Hematopoietic multipotent progenitor cell treated with erythropoietin and hydrocortisone succinate and interleukin-3 and kit ligand, for 8 days (in vitro differentiated cells): Measurements from ENCODE around the gene PPP3CB.
A peak's percentile ranks its signal among the peaks of the same experiment; 100 is the strongest.
"Not testable (repeated sequence)": the region's sequence is repeated elsewhere in the genome, so short reads cannot be mapped to it uniquely, and the experiment has no call there.

Experiments
- DNase-seq: peaks from one replicate; pipeline ENCODE4 v3.0.0-alpha.2; 2015

Gene PPP3CB

GRCh38 chr10:73413528-73414229 lies 82.1 kb downstream of the PPP3CB start, which contains the start of gene ANXA7:
ANXA7 (minus strand) TSS chr10:73414058; CDS start chr10:73400856, 13,202 bp downstream.
- DNase-seq, result peak; percentile 85

GRCh38 chr10:73413108-73413527 lies 82.7 kb downstream of the PPP3CB start:
- DNase-seq, result peak; percentile 68

- DNase-seq, result no peak
These were observed 84.9 kb downstream of the PPP3CB start for GRCh38 chr10:73410897-73411296.

- no peak for DNase-seq
These were observed 86.8 kb downstream of the PPP3CB start for GRCh38 chr10:73408978-73409521.

GRCh38 chr10:73408061-73408460 lies 87.8 kb downstream of the PPP3CB start:
- no peak for DNase-seq

GRCh38 chr10:73407495-73407894 lies 88.3 kb downstream of the PPP3CB start:
- DNase-seq, result peak; percentile 36

GRCh38 chr10:73406846-73407245 lies 89.0 kb downstream of the PPP3CB start:
- peak; percentile 52 for DNase-seq

GRCh38 chr10:73405556-73405955 lies 90.3 kb downstream of the PPP3CB start:
- DNase-seq, result no peak

GRCh38 chr10:73404690-73405089 lies 91.1 kb downstream of the PPP3CB start:
- DNase-seq, result no peak

- DNase-seq, result no peak
These were observed 94.2 kb downstream of the PPP3CB start for GRCh38 chr10:73401636-73402035.

- DNase-seq, result no peak
These were observed 96.8 kb downstream of the PPP3CB start for GRCh38 chr10:73399063-73399462.

GRCh38 chr10:73398024-73398423 lies 97.8 kb downstream of the PPP3CB start:
- no peak for DNase-seq

GRCh38 chr10:73394325-73394724 lies 101.5 kb downstream of the PPP3CB start:
- not testable (repeated sequence) for DNase-seq

- DNase-seq, result no peak
These were observed 107.6 kb downstream of the PPP3CB start for GRCh38 chr10:73388228-73388627.

- no peak for DNase-seq
These were observed 109.2 kb downstream of the PPP3CB start for GRCh38 chr10:73386583-73386982.
